DND-41 (cell line): ENCODE data around the gene PTPRN2.

ENCODE experiments used
- EZH2 ChIP-seq: IDR thresholded peaks from 3 replicates; pipeline ENCODE4 v1.6.1; 2012; ENCODE audit warnings: borderline replicate concordance, low read depth, mild to moderate bottlenecking, moderate library complexity, low read length, inconsistent platforms; ENCODE audit not compliant: severe bottlenecking
- TF ChIP-seq, protein P1 (sequence below): IDR thresholded peaks from 2 replicates; pipeline ENCODE4 v1.5.1; 2012; ENCODE audit warnings: borderline replicate concordance, low read length, moderate library complexity, mild to moderate bottlenecking; ENCODE audit not compliant: poor library complexity, severe bottlenecking; ENCODE audit errors: extremely low read depth

DNA sequence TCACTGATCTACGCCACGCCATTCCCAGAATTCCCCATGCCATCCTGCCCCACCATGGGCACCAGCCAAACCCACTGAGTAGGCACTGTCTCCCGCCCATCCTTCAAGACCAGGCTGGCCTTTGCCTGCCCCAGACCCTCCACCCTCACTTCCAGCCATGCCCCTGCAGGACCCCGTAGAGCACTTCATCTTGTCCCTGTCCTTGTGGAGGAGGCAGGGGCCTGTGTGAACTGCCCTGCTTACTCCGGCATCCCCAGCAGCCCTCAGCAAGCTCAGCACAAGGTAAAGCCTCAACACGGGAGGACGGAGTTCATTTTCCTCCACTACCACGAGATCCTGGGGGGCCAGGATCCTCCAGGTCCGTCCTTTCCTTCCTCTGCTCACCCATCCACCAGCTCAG, 577.7 kb downstream of the PTPRN2 start:
- TF ChIP-seq, protein P1, sequence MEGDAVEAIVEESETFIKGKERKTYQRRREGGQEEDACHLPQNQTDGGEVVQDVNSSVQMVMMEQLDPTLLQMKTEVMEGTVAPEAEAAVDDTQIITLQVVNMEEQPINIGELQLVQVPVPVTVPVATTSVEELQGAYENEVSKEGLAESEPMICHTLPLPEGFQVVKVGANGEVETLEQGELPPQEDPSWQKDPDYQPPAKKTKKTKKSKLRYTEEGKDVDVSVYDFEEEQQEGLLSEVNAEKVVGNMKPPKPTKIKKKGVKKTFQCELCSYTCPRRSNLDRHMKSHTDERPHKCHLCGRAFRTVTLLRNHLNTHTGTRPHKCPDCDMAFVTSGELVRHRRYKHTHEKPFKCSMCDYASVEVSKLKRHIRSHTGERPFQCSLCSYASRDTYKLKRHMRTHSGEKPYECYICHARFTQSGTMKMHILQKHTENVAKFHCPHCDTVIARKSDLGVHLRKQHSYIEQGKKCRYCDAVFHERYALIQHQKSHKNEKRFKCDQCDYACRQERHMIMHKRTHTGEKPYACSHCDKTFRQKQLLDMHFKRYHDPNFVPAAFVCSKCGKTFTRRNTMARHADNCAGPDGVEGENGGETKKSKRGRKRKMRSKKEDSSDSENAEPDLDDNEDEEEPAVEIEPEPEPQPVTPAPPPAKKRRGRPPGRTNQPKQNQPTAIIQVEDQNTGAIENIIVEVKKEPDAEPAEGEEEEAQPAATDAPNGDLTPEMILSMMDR = no peak
- TF ChIP-seq EZH2 = no peak
